Measurements from ENCODE around the gene PCGF5. TPM values are rescaled to one million over a fixed set of nuclear protein-coding genes. Genes with fewer than 3 reads are reported as not detected.

PCGF5 gene
- total RNA-seq, 1 donor from 2014 or later: 47.6 TPM

DNA sequence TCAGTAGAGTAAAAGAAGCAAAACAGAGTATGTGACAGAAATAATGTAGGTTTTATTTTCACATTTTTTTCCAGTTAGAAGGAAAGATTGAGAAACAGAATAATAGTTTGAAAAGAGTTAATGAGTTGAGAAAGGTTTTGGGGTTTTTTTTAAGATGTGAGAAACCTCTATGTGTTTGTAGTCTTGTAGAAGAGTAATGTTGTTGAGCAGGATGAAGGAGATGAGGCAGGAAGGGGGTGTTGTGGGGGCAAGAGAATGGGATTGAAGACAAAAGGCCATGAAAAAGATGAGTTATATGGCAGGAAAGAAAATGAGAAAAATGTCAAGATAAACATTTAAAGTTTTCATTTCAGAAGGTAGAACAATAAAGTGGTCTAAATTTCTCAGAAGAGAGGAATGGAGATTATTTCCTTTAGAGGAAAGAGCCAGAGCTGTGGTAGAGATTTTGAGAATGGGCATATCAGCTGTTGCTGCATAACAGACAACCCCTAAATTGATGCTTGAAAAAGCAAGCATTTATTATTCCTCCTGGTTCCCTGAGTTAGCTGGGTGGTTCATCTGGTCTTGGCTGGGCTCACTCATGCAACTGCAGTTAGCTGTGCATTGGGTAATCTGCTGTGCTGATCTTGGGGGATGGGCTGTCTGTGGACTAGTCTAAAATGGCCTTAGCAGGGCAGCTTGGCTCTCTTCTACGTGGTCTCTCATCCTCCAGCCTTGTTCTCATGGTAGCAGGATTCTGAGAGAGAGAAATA lies 27.1 kb downstream of the PCGF5 start:
- intact Hi-C loops (cut with DNase I): no loop called here
- ATAC-seq: no peak
- TF ChIP-seq, protein P1, sequence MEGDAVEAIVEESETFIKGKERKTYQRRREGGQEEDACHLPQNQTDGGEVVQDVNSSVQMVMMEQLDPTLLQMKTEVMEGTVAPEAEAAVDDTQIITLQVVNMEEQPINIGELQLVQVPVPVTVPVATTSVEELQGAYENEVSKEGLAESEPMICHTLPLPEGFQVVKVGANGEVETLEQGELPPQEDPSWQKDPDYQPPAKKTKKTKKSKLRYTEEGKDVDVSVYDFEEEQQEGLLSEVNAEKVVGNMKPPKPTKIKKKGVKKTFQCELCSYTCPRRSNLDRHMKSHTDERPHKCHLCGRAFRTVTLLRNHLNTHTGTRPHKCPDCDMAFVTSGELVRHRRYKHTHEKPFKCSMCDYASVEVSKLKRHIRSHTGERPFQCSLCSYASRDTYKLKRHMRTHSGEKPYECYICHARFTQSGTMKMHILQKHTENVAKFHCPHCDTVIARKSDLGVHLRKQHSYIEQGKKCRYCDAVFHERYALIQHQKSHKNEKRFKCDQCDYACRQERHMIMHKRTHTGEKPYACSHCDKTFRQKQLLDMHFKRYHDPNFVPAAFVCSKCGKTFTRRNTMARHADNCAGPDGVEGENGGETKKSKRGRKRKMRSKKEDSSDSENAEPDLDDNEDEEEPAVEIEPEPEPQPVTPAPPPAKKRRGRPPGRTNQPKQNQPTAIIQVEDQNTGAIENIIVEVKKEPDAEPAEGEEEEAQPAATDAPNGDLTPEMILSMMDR (IDR thresholded peaks at IDR 0.05): no peak

DNA sequence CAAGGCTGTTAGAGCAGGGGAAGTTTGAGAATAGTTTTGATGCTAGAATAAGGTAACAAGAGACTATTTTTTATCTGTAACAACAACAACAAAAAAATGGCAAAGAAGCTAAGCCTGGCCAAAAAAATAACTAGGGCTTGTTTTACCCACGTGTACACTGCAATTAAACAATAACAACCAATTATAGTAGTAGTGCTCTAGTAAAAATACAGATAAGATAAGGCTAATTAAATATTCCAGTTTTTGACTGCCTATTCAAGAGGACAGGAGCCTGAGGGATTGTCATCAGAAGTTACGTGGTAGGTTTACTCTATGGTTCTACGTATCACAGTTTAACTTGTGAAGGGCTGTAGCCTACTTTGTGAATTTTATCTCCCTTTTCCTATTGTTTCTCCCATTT lies 29.2 kb downstream of the PCGF5 start:
- Histone ChIP-seq H3K27me3 (ENCODE audit: low read depth) (no peaks in the 10 kb centered on the region), H3K36me3 (peaks cover 44% of the 10 kb centered on the region), H3K9me3 (no peaks in the 10 kb centered on the region), H3K27ac (no peak overlapping the region), H3K4me3 (no peak overlapping the region), H3K4me1 (peaks cover 5% of the 10 kb centered on the region)
- TF ChIP-seq, protein P1 (IDR thresholded peaks at IDR 0.05): no peak
- intact Hi-C loops (cut with DNase I): loop anchor here (10.0 kb wide), 1 partner anchor 245 kb away; no protein-coding TSS in a partner anchor
- DNase-seq (no peak), ATAC-seq (no peak)

More for the DNA sequence above, 27.1 kb downstream of the PCGF5 start:
- no peak for DNase-seq
- H3K36me3 ChIP-seq: peaks cover 24% of the 10 kb centered on the region
- H3K27me3 ChIP-seq (ENCODE audit: low read depth): no peaks in the 10 kb centered on the region
- no peak overlapping the region for H3K4me3 ChIP-seq
- no peaks in the 10 kb centered on the region for H3K9me3 ChIP-seq
- H3K4me1 ChIP-seq: peaks cover 5% of the 10 kb centered on the region
- H3K27ac ChIP-seq: no peak overlapping the region

DNA sequence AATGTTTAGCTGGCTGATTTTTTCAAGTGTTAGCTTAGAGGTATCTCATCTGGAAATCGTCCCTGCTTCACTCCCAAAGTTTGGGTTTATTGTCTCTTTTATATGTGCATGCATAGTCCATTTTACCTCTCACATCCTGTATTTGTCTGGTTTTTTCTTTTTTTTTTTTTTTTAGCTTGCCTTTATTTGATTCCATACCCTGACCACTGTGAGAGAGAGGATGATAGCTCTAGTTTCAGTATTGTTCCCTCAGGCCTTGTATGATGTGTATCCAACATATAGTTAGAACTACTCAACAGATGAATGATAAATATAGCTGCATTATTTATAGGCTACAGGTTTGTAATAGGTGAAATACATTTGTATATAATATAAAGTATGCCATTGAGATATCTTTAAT lies 29.9 kb downstream of the PCGF5 start:
- intact Hi-C loops (cut with DNase I): loop anchor here (10.0 kb wide), 1 partner anchor 246 kb away; no protein-coding TSS in a partner anchor
- TF ChIP-seq, protein P1 (IDR thresholded peaks at IDR 0.05): no peak

DNA sequence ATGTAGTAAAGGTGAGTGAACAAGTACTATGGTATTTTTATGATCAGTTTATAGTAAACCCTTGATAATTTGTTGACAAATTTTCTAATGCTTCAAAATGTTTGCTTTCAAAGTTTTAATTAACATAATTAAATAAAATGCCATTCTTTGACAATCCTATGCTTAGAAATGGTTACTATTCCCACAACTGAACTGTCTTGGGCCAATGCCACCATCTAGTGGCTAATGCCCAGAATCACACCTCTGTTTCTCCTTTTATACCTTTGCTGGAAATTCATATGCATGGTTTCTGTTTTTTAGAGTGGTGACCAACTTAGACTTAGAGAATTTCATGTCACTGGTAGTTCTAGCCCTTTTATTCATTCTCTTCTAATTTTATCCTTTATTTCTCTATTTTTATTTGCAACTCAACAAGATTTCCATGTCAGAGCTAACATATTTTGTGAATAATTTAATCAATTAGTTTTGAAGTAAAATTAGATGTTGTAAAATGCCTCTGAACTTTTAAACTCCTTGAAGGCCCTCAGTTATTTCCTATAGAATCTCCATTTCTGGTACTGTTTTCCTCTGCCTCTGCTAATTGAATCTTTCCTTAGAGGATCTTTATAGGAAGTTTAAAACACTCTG lies 31.1 kb downstream of the PCGF5 start:
- DNase-seq (no peak), ATAC-seq (peak; percentile 74 to 83)
- Histone ChIP-seq H3K4me1 (no peaks in the 10 kb centered on the region), H3K36me3 (peaks cover 60% of the 10 kb centered on the region), H3K27me3 (ENCODE audit: low read depth) (no peaks in the 10 kb centered on the region), H3K9me3 (no peaks in the 10 kb centered on the region), H3K4me3 (no peak overlapping the region), H3K27ac (no peak overlapping the region)
- TF ChIP-seq, protein P1 (IDR thresholded peaks at IDR 0.05): peak; percentile 96
- intact Hi-C loops (cut with DNase I): loop anchor here (10.0 kb wide), 1 partner anchor 247 kb away; no protein-coding TSS in a partner anchor

More for the DNA sequence above, 29.9 kb downstream of the PCGF5 start:
- DNase-seq (no peak), ATAC-seq (no peak)
- H3K36me3 ChIP-seq: peaks cover 50% of the 10 kb centered on the region
- H3K4me1 ChIP-seq: peaks cover 5% of the 10 kb centered on the region
- no peak overlapping the region for H3K4me3 ChIP-seq
- no peaks in the 10 kb centered on the region for H3K27me3 ChIP-seq (ENCODE audit: low read depth)
- no peaks in the 10 kb centered on the region for H3K9me3 ChIP-seq
- H3K27ac ChIP-seq: no peak overlapping the region

DNA sequence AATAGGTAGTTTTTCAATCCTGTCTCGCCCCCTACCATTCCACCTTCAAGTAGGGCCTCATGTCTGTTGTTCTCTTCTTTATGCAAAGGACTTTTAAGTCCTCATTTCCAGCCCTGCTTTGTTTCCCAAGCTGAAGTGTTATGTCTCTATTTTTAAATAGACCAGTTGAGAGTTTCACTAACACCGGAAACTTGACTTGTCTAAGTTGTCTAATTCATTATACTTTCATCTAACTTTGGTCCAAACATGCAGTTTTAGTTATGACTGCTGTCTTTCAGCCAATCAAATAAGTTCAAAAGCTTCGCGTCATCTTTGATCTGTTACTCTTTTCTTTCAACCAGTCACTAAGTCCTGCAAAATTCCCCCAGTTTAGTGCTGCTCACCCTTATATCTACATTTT lies 32.8 kb downstream of the PCGF5 start:
- TF ChIP-seq, protein P1 (IDR thresholded peaks at IDR 0.05): no peak
- H3K9me3 ChIP-seq: no peaks in the 10 kb centered on the region
- DNase-seq (no peak), ATAC-seq (no peak)
- peaks cover 68% of the 10 kb centered on the region for H3K36me3 ChIP-seq
- intact Hi-C loops (cut with DNase I): loop anchor here (10.0 kb wide), 1 partner anchor 248 kb away; no protein-coding TSS in a partner anchor
- no peaks in the 10 kb centered on the region for H3K27me3 ChIP-seq (ENCODE audit: low read depth)
- no peak overlapping the region for H3K27ac ChIP-seq
- no peaks in the 10 kb centered on the region for H3K4me1 ChIP-seq
- H3K4me3 ChIP-seq: no peak overlapping the region
